ENCODE data around the gene C16orf92. TPM values are rescaled to one million over a fixed set of nuclear protein-coding genes. Genes with fewer than 3 reads are reported as not detected.
"Not testable (repeated sequence)": the region's sequence is repeated elsewhere in the genome, so short reads cannot be mapped to it uniquely, and the experiment has no call there.

The C16orf92 gene
- total RNA-seq, 1 donor from 2014 or later = not detected

DNA sequence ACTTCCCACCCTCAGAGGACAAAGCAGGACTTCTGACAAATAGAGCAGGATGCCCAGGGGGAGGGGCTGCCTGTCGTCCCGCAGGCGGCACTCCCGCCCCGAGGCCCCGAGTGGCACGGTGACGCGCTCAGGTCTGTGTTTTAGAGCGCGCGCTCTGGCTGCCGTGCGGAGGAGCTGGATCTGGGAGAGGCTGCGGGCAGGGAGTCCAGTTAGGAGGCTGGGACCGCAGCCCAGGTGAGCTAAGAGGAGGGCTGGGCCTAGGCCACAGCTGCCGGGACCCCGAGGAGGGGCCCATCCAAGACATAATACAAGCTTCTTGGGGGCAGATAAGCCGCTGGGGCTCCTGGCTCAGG is 18.6 kb upstream of the C16orf92 start:
- DNase-seq (ENCODE audit: low spot score) = no peak

DNA sequence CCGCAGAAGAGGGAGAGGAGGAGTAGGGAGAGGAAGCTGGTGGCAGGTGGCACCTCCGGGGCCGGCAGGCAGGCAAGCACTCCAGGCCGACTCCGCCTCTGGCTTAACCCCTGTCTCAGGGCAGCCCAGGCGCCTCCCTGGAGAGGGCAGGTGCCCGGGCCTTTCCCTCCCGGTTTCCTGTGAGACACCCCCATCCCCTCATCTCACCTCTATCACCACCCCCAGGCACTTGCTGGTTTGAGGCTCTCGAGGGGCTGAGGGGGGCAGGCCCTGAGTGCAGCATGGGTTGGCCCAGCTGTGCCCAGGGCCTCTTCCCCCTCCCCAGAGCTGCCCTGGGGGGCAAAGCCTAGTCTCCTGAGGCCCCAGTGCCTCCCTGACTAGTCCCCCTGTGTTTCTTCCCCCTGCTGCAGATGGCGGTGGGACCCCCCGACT is 18.2 kb upstream of the C16orf92 start:
- no peak for DNase-seq (ENCODE audit: low spot score)

DNA sequence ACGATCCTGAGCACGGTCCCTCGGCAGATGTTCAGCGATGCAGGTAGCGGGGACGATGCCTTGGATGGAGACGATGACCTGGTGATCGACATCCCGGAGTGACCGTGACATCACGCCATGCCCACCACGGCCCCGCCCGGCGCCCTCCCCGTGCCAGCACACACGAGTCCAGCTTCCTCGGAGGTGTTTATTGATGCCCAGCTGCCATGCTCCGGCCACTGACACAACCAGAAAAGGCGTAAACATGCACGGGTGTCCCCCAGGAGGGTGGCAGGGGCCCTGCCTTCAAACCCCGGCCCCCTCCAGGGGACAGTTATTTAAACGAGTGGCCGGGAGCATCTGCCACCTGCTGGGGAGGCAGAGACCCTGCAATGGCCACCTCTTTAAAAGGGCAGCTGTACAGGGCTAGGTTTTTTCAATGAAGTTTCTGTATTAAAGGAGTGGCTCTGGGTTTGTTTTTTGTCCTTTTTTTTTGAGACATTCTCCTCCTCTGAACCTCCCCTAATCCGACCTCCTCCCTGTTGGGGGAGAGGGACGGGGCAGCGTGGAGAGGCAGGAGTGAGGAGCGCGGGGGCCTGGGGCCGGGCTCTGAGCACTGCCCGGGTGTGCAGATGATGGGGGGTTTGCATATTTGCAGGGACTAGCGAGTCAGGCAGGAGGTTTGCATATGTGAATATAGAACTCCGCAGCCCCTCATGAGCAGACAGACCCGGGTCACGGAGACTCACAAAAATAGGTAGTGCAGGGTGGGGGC is 17.5 kb upstream of the C16orf92 start:
- DNase-seq (ENCODE audit: low spot score) = no peak

DNA sequence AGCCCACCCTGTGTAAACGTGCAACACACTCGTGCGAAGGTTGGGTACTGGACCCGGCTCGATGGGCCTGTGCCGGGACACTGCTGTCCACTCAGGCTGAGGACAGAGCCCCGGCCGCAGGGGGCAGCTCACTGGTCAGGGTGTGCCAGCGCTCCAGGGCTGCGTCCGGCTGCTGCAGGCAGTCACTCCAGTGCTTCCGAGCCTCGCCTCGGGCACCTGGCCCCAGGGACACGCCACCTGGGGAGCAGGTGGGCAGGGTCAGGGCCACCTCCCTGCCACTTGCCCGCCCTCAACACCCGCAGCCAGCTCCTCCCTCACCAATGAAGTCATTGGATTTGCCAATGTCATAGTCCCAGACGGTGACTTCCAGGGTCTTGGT is 16.9 kb upstream of the C16orf92 start:
- DNase-seq (ENCODE audit: low spot score) = no peak

DNA sequence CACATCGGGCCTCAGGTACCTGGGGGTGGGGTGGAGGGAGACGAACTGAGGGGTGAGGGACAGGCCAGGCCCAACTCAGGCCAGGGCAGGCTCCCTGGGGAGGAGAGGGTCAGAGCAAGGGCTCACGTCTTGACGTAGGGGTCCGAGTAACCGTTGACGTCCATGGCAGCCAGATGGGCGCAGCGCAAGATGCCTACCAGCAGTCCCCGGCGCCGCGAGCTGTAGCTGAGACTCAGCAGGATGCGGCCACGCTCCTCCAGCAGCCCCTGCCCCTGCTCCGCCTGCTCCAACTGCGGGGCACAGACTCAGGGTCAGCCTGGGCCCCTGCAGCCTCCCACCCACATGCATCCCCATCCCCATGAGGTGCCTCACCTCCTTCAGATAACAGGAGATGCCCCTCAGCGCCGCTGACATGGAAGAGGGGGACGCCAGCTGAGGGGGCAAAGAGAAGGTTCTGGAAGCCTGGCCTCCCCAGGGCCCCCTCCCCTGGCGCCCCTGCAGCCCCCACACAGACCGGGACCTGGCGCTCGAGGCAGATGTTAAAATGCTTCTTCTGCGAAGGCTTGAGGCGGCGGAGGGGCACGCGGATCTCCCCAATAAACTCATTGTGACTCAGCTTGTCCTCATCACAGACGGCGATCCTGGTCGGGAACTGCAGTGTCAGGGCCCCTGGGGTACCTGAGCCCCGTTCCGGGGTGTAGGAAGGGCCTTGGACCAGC is 16.2 kb upstream of the C16orf92 start:
- no peak for DNase-seq (ENCODE audit: low spot score)

DNA sequence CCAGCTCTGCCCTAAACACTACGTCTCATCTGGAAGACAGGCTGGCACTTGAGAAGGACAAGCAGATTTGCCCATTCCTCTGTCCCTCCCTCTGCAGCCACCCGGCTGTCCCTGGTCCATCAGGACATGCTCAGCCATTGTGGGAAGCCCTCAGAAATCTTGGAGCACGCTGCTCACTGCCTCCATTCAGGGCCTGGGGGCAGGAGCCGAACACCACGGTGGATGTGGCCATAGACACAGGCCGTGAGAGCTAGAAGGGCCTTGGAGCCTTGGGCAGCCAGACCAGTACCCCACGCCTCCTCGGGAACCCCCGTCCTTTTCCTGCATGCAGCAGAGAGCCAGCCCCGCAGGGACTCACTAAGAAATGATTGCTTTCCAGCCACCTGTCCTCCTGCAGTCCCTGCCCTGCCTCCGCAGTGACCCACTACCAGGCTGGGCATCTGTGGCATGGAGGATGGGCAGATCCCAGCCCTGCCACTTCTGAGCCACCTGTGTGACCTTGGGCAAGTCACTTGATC is 15.6 kb upstream of the C16orf92 start:
- no peak for DNase-seq (ENCODE audit: low spot score)

DNA sequence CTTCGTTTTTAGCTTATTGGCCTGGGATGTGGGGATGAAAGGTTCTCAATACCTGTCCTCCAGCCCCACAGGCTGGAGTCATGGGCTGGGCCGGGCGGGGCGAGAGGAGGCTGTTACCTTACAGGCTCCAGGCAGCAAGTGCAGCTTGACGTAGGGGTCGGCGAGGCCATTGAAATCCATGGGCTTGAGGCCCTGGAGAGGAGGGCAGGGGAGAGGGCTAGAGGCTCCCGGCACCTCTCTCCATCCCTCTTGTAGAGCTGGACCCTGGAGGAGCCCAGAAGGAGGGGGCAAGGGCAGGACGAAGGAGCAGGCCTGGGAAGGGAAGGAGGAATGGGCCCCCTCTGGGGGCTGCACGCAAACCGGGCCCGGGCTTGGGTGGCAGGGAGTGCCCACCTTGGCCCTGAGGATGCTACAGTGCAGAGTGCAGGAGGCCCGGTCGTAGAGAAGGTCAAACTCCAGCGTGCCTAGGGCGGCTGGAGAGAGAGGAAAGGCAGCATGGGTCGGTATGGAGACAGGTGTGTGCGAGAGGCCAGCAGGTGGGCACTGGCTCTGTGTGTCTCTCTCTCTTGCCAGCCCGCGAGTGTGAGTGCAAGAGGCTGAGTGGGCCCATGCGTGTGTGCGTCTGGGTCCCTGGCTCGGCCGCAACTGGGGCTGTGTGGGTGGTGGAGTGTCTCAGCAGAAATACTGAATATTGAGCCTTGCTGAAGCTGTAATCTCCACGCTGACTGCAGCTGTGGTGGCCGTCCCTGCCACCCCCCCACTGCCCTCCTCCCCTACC is 13.7 kb upstream of the C16orf92 start:
- no peak for DNase-seq (ENCODE audit: low spot score)

DNA sequence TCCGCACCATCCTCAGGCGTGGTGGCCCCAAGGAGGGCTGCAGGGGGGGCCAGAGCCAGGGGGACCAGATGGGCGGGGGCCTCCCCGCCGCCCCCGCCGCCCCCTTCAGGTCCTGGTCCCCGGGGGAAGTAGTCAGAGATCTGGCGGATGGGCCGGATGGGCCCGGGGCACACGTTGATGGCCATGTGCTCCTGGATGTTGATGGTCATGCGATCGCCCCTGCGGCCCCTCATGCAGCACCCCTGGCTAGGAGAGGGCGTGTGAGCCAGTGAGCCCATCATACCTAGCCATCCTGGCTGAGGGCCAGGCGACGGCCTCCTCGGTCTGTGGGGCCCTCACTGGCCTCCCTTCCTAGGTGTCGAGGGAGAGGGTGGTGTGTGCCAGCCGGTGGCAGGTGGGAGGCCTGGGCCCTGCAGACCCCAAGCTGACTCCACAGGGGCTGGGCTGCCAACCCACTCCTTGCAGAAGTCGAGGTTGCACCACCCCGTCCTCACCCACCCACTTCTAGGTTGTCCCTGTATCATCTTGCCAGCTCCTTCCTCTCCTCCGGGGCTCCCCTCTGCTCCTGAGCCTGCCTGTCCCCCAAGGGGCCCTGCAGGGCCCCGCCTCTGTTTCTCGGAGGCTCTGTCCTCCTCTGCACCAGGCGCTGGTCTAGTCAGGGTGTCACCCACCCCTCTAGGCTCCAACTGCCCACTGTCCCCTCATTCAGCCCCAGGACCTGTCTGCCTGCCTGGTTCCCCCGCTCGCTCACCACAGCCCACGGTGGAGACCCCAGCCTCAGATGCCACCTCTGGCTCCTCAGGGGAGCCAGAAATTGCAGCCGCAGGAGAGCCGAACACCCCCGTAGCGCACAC is 12.8 kb upstream of the C16orf92 start:
- no peak for DNase-seq (ENCODE audit: low spot score)

DNA sequence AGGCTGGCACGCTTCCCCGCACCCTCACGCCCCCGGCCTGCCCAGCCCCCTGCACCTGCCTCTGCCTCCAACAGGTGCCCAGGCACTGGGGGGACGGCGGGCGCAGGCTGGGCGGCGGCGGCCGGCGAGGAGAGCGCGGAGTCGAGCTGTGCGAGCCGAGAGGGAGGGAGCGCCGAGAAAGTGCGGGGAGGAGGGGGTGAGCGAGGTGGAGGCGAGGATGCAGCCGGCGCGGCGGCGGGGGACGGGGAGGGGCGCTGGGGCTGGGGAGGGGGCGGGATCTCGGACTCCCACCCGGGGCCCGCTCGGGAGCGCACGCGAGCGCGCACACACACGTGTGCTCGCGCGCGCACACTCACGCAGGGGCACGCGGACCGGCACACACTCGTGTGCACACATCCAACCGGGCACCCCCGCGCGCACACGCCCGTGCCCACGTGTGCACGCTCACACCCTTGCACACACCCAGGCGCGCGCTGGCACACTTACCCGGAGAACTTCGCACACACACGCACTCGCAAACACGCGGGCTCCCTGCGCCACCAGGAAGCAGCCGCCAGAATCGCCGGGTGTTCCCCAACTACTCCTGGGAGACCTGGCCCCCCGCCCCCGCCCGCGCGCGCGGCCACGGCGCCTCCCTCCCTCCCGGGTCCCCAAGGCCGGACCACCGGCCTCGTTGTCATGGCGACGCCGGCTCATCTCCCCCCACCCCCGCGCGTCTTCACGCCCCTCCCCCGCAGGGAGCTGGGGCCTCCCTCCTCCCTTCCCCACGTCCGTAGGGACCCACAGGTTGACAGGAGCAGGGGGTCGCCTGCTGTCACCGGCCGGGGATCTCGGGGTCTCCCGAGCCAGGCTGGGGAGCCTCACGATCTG is 11.9 kb upstream of the C16orf92 start, which contains the start of gene DOC2A:
TSS of gene DOC2A (minus strand) at position 184 of the 870 bp plus-strand sequence. CDS start 805 bp downstream, outside the sequence.
- DNase-seq (ENCODE audit: low spot score) = no peak

DNA sequence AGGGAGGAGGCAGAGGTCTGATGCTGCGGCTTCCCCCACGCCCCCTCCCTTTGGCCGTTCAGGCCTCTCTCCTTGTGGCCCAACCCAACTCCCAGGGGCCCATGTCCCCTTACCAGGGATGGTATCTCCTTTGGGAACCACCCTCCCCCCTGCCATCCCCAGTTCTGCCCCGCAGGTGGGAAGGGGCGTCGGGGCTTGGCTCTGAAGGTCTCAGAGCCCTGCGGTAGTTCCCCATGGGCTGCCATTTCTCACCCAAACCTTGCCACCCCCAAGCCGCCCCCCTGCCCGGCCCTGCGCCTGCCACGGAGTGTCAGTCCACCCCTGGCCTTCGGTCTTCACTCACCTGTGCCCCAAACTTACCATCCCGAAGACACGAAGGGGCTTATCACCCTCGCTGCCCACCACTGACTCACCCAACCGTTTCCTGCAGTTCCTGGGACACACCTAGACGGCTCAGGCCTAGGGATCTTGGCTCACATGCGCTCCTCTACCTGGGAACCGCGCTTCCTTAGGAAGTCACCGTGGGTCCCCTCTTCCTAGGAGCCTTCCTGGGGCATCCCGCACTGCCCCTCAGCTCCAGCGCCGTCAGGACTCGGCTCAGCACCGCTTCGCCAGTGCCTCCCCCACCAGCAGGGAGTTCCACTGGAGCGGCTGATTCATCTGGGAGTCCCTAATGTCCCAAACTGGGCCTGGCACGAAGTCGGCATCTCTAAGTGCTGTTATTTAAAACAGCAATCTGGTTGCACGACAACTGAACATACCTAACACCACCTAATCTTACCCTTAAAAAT is 11.1 kb upstream of the C16orf92 start:
- no peak for DNase-seq (ENCODE audit: low spot score)

DNA sequence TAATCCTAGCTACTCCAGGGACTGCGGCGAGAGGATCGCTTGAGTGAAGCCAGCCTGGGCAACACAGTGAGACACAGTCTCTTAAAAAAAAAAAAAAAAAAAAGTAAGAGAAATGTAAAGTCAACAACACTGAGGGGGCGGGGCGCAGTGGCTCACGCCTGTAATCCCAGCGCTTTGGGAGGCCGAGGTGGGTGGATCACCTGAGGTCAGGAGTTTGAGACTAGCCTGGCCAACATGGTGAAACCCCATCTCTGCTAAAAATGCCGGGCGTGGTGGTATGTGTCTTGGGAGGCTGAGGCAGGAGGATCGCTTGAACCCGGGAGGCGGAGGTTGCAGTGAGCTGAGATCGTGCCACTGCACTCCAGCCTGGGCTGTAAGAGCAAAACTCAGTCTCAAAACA is 10.4 kb upstream of the C16orf92 start:
- DNase-seq (ENCODE audit: low spot score) = not testable (repeated sequence)

DNA sequence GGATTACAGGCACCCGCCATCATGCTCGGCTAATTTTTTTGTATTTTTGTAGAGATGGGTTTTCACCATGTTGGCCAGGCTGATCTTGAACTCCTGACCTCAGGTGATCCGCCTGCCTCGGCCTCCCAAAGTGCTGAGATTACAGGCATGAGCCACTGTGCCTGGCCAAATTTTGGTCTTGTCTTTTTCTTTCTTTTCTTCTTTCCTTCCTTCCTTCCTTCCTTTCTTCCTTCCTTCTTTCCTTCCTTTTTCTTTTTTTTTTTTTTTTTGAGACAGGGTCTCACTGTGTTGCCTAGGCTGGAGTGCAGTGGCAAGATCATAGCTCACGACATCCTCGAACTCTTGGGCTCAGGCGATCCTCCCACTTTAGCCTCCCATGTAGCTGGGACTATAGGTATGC is 7.5 kb upstream of the C16orf92 start:
- not testable (repeated sequence) for DNase-seq (ENCODE audit: low spot score)

DNA sequence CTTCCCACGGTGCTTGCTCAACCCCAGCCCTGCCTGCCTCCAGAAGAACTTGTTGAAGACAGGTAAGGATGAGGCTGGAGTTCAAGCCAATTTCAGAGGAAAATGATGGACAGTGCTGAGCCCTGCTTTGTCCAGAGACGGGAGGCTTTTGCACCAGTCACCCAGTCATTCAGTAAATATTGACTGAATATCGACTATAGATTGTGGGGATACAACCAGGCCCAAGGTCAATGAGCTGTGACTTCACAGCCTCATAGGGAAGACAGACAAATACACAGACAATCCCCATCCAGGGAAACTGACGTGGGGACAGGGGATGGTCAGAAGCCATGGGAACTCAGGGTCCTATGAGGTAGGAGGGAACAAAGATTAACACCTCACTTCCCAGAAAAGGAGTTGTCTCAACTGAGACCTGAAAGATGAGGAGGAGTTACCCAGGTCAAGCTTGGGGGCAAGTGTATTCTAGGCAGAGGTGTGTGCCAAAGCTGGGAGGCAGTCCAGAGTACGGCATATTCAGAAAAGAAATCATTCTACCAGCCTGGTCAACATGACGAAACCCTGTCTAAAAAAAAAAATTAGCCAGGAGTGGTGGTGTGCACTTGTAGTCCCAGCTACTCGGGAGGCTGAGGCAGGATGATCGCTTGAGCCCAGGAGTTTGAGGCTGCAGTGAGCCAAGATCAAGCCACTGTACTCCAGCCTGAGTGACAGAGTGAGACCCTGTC is 6.3 kb upstream of the C16orf92 start:
- no peak for DNase-seq (ENCODE audit: low spot score)

DNA sequence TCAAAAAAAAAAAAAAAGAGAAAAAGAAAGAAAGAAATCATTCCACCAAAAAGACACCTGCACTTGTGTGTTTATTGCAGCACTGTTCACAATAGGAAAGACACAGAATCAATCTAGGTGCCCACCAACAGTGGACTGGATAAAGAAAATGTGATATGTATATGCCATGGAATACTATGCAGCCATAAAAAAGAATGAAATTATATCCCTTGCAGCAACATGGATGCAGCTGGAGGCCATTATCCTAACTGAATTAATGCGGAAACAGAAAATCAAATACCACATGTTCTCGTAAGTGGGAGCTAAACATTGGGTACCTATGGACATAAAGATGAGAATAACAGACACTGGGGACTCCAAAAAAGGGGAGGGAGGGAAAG is 5.7 kb upstream of the C16orf92 start:
- no peak for DNase-seq (ENCODE audit: low spot score)

DNA sequence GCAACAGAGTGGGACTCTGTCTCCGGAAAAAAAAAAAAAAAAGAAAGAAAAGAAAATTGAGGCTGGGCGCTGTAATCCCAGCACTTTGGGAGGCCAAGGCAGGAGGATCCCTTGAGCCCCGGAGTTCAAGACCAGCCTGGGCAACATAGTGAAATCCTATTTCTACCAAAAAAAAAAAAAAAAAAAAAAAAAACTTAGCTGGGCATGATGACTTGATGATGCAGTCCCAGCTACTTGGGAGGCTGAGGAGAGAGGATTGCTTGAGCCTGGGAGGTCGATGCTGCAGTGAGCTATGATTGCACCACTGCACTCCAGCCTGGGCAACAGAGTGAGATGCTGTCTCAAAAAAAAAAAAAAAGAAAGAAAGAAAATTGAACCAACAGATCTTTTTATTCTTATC is 5.1 kb upstream of the C16orf92 start:
- DNase-seq (ENCODE audit: low spot score) = not testable (repeated sequence)

DNA sequence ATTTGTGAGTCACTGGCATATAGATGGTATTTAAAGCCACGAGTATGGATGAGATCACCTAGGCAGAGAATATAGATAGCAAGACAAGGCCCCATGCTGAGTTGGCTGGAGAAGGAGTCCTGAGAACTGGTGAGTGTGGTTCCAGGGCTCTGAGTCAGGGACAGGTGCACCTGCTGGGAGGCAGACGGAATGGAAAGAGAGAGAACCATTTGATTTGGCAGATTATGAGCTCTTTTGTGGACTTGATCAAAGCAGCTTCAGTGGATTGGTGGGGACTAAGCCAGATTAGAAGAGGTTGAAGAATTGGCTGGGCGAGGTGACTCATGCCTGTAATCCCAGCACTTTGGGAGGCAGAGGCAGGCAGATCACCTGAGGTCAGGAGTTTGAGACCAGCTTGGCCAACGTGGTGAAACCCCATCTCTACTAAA is 4.3 kb upstream of the C16orf92 start:
- DNase-seq (ENCODE audit: low spot score) = no peak

DNA sequence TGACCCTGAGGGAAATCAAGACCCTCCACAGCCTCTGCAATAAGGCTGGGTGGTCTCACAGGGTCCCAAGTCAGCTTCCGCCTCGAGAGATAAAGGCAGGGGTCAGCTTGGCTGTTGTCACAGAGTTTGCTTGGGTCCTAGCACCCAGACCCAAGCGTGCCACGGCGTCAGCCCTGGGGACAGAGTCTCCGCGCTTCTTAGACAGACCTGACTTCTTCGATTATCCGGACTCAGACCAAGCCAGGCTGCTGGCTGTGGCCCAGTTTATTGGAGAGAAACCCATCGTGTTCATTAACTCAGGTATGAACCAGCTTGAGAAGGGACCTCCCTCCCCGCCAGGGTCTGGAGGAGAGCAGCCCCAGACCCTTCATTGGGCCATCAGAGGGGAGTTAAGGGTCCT is 588 bp downstream of the C16orf92 start:
- no peak for DNase-seq (ENCODE audit: low spot score)

DNA sequence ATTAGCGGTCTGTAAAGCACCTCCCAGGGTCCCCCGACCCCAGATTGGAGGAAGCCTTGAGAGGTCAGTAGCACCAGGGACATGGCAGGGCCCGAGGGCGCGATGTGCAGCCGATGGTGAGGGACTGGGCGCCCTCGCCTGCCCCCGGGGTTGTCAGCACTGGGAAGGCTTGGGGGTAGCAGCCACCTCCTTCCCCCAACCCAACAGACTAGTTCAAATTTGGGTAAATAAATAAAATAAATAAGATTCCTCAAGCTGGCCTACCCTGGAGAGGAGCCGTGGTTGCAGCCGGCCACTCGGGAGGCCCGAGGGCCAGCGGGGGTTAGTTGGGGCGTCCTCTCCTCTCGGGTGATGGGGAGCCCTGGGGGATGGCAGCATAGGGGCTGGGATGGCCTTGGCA is 1.5 kb downstream of the C16orf92 start:
- no peak for DNase-seq (ENCODE audit: low spot score)

Data from mesenteric fat pad (tissue), 1 donor.